HG02852 (cell line): Measurements from ENCODE around the gene PLG.
"Not testable (repeated sequence)": the region's sequence is repeated elsewhere in the genome, so short reads cannot be mapped to it uniquely, and the experiment has no call there.

ENCODE experiments used
- ATAC-seq: cut with Tn5 transposase; IDR thresholded peaks from one replicate; pipeline ENCODE4 v1.9.1; 2021; ENCODE audit warnings: mild to moderate bottlenecking, moderate library complexity; ENCODE audit not compliant: unreplicated experiment

PLG gene

GRCh38 chr6:160697826-160698225 lies 4.2 kb upstream of the PLG start:
- no peak for ATAC-seq

- ATAC-seq: not testable (repeated sequence)
Observed at GRCh38 chr6:160704688-160705087, 2.6 kb downstream of the PLG start.

DNA sequence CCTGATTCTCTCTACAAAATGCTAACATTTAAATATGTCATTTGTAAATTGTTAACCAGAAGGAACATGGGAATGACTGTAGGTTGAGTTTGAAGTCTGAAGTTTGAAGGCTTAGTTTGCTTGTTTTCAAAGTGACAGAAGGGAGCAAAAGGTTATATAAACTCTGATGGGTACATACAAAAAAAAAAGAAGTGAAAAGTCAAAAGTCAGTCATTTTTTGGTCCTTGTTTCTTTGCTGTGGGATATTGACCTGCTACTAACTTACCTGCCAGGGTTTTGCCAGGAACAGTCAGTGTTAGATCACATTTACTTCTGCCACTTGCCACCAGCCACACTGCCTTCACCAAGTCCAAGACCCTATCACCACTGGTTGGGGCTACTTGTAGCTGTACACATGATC lies 6.9 kb downstream of the PLG start:
- ATAC-seq: not testable (repeated sequence)

GRCh38 chr6:160714731-160715316 lies 12.8 kb downstream of the PLG start:
- ATAC-seq: no peak

GRCh38 chr6:160730911-160731310 lies 28.9 kb downstream of the PLG start:
- ATAC-seq: no peak

- peak; percentile 64 for ATAC-seq
Observed at GRCh38 chr6:160733050-160733646, 31.1 kb downstream of the PLG start.

DNA sequence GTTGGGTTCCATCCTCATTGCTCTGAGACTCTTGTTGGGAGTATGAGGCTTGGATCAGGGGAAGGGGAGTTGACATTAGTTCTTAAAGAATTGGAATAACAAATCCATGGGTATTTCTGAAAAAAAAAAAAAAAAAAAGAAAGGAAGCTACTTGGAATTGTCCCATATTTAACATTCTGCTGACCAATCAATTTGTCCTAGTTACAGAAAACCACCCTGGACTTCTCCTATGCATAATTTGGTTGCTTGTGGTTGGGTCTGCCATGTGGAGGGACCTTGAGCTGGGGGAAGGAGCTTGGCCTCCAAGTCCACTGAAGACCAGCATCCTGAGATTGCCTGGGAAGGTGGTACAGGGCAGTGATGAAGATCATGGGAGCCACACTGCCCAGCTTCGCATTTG lies 32.6 kb downstream of the PLG start:
- no peak for ATAC-seq

DNA sequence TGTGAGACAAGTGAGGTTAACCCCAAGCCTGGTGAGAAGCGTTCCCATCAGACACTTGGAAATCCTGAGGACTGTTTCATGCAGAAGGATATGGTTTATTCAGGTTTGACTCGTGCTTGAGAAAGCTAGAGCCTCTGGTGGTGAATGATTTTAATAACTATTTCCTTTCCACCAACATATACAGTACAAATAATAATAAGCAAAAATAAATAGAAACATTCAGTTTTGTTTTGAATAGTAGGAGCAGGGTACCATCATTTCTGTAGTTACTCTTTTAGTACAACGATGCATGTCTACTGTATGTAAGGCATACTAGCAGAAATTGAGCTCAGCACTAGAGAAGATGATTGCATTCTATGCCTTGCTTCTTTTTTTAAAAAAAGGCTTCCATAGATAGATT lies 33.5 kb downstream of the PLG start:
- peak; percentile 78 for ATAC-seq

GRCh38 chr6:160737934-160738333 lies 35.9 kb downstream of the PLG start:
- ATAC-seq: no peak

- ATAC-seq: no peak
Observed at GRCh38 chr6:160739955-160740354, 37.9 kb downstream of the PLG start.

- ATAC-seq: peak; percentile 98
Observed at GRCh38 chr6:160741012-160741411, 39.0 kb downstream of the PLG start.

GRCh38 chr6:160742090-160742489 lies 40.0 kb downstream of the PLG start:
- peak; percentile 48 for ATAC-seq

DNA sequence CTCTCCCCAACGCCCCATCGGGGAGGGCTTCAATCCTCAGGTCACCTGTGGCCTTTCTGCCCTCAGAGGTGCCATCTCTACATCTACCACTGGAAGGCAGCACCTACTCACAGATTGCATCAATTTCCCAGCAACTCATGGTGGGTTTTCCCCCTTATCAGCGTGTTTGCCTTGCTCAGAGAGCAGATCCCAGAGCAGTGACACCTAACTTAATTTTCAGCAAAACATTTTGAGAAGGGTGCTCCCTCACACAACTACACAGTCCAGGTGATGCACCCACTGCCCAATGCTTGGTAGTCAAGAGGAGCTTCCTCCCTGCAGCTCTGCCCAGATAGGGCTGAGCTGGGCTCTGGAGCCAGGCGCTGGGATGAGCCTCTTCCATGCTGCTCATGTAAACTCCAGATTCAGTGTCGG lies 48.2 kb downstream of the PLG start:
- ATAC-seq: peak; percentile 89

DNA sequence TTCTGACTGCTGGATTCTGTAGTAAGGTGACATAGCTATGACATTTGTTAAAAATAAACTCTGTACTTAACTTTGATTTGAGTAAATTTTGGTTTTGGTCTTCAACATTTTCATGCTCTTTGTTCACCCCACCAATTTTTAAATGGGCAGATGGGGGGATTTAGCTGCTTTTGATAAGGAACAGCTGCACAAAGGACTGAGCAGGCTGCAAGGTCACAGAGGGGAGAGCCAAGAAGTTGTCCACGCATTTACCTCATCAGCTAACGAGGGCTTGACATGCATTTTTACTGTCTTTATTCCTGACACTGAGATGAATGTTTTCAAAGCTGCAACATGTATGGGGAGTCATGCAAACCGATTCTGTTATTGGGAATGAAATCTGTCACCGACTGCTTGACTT lies 51.2 kb downstream of the PLG start:
- not testable (repeated sequence) for ATAC-seq

DNA sequence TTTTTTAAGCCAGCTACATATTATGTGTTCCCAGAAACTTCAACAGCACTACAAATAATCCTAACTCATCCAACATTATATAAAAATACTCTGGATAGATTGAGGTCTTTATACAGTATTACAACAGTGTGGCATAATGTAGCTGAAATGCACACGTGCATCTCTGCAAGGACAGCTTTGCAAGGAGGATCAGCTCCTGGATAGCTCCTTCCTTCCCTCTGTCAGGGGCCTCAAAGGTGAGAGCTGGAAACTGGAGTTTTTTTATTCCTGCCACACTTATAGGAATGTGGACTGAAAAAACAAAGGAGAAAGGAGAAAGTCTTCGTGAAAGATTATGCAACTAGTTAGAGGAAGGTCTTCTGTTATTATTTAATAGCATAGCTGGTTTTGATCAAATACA lies 53.1 kb downstream of the PLG start:
- ATAC-seq: no peak

- ATAC-seq: no peak
Observed at GRCh38 chr6:160756021-160756420, 54.0 kb downstream of the PLG start.

DNA sequence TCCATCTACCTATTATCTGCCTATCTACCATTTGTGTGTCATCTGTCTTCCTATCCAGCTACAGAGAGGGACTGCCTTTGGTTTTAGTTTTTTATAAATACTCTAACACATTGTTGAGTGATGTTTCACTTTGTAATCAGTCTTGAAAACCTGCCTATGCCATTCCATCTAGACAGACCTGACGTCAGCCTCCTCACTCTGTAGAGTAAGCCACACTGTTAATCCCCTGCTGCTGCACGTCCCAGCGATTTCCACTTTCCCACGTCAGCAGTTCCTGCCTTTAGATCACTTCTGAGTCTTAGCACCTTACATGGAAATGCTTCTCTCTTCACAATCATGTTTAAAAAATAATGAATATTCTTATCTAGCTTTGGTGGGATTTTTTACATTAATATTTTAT lies 54.8 kb downstream of the PLG start:
- no peak for ATAC-seq

DNA sequence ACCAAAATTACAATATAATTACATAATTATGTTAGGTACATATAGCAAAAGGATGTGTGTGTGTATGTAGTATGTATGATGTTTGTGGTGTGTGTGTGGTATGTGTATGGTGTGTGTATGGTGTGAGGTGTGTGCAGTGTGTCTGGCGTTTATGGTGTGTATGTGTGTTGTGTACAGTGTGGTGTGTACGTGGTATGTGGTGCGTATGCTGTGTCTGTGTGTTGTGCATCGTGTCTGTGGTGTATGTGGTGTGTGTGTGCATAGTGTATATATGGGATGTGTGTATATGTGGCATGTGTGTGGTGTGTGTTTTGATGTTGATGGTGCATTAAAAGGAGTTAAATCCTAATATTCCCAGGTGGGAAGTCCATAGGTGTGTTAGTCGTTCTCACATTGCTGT lies 62.8 kb downstream of the PLG start:
- ATAC-seq: no peak

GRCh38 chr6:160765412-160765811 lies 63.4 kb downstream of the PLG start:
- no peak for ATAC-seq

- ATAC-seq: peak; percentile 3
Observed at GRCh38 chr6:160766657-160766988, 64.6 kb downstream of the PLG start.

- peak; percentile 93 for ATAC-seq
Observed at GRCh38 chr6:160766989-160767646, 65.1 kb downstream of the PLG start.

DNA sequence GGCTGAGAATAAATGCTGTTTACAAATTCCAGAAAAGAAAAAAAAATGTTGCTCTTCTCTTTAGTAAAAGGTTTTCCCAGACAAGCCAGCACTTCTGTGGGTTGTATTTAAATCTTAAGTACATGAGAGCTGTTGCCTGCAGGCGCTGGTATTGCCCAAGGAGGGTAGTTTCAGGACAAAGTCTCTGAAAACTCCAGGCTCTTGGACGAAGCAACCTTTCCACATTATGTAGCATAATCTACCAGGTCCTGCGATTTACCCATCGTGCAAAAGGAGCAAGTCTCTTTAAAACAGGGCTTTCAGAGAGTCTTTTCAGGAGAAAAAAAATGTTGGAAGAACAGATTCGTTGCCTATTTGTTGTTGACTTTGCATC lies 65.6 kb downstream of the PLG start:
- ATAC-seq: peak; percentile 9

- no peak for ATAC-seq
Observed at GRCh38 chr6:160768101-160768500, 66.1 kb downstream of the PLG start.
